ENCODE data around the gene TOMM34. TPM values are rescaled to one million over a fixed set of nuclear protein-coding genes. Genes with fewer than 3 reads are reported as not detected.

The TOMM34 gene
- total and polyA plus RNA-seq, 2 of the 13 experiments (the other 11 are each of a cell fraction or from before 2014, with no cell fraction given) = 36.2 to 52.0 TPM

GRCh38 chr20:44911264-44911921, 48.8 kb downstream of the TOMM34 start (continued):
- peak; percentile 54; the same call in 1 of the 2 replicates for TF ChIP-seq SNAPC2 (CRISPR knock-in tag; IDR thresholded peaks at IDR 0.05)
- TF ChIP-seq GTF2F1 (IDR thresholded peaks at IDR 0.05; ENCODE audit: low read length) = no peak
- no peak for TF ChIP-seq ZNF160 (CRISPR knock-in tag; IDR thresholded peaks at IDR 0.05)
- no peak for TF ChIP-seq REST (IDR thresholded peaks at IDR 0.05; ENCODE audit: borderline replicate concordance in 1 of 2, low read depth in 1 of 2, low read length in 2 of 2)
- TF ChIP-seq ZNF589 (CRISPR knock-in tag; conservative IDR thresholded peaks at IDR 0.05) = no peak
- TF ChIP-seq FOXP4 (CRISPR knock-in tag; IDR thresholded peaks at IDR 0.05) = peak; percentile 84
- no peak; the same call in 1 of the 2 replicates for TF ChIP-seq GPN1 (CRISPR knock-in tag; IDR thresholded peaks at IDR 0.05; ENCODE audit: borderline replicate concordance)
- TF ChIP-seq ZNF414 (CRISPR knock-in tag; IDR thresholded peaks at IDR 0.05) = peak; percentile 93
- no peak for TF ChIP-seq ZNF205 (CRISPR knock-in tag; IDR thresholded peaks at IDR 0.05)
- no peak; the same call in none of the 2 replicates for TF ChIP-seq LRRFIP1 (CRISPR knock-in tag; conservative IDR thresholded peaks at IDR 0.05)
- TF ChIP-seq ZNF598 (CRISPR knock-in tag; IDR thresholded peaks at IDR 0.05; ENCODE audit: borderline replicate concordance) = 0 out of 2 replicates have a peak, but pooled peaks have one; percentile 51
- TF ChIP-seq IKZF1 (IDR thresholded peaks at IDR 0.05) = no peak
- TF ChIP-seq ZFX (CRISPR knock-in tag; IDR thresholded peaks at IDR 0.05; ENCODE audit: low read depth) = peak; percentile 47; the same call in 1 of the 2 replicates
- TF ChIP-seq ZNF746 (CRISPR knock-in tag; IDR thresholded peaks at IDR 0.05) = 0 out of 2 replicates have a peak, but pooled peaks have one; percentile 42
- peak; percentile 48 to 82; a peak in 3 of 4 replicates for TF ChIP-seq NR2F1 (CRISPR knock-in tag; IDR thresholded peaks at IDR 0.05)
- TF ChIP-seq IRX3 (CRISPR knock-in tag; IDR thresholded peaks at IDR 0.05; ENCODE audit: borderline replicate concordance, low read depth) = no peak
- 0 out of 2 replicates have a peak, but pooled peaks have one; percentile 74 for TF ChIP-seq RFXAP (CRISPR knock-in tag; IDR thresholded peaks at IDR 0.05; ENCODE audit: borderline replicate concordance)
- TF ChIP-seq PTBP1 (IDR thresholded peaks at IDR 0.05; ENCODE audit: low read depth, low read length, poor library complexity, severe bottlenecking) = no peak
- TF ChIP-seq ZBTB21 (CRISPR knock-in tag; IDR thresholded peaks at IDR 0.05) = no peak
